BJ (cell line): ENCODE results near the gene MED19. TPM values are rescaled to one million over a fixed set of nuclear protein-coding genes. Genes with fewer than 3 reads are reported as not detected.
A peak's percentile ranks its signal among the peaks of the same experiment; 100 is the strongest.

Source experiments
- CTCF ChIA-PET: fragments of 350-600 bp; formaldehyde crosslinking; extraction: SDS; loops from one replicate; lab custom pipeline; 2021; ENCODE audit warnings: antibody characterized with exemption, inconsistent platforms; lab: Yijun Ruan, JAX
- POLR2A ChIA-PET: fragments of 300-600 bp; sonication (Branson Sonifier 250); formaldehyde crosslinking; extraction: SDS; loops from one replicate; lab custom pipeline; 2021; ENCODE audit warnings: antibody characterized with exemption; lab: Charles Lee
- DNase-seq: peaks from one replicate; pipeline ENCODE4 v3.0.0-alpha.2; 2011; ENCODE audit warnings: low read depth
- H3K27me3 ChIP-seq: 2 replicates; pipeline ENCODE4 v1.6.0; 2011; ENCODE audit warnings: low read length; ENCODE audit not compliant: control insufficient read depth, insufficient read depth
- H3K36me3 ChIP-seq: 2 replicates; pipeline ENCODE4 v1.5.1; 2011; ENCODE audit warnings: low read length; ENCODE audit not compliant: control insufficient read depth, insufficient read depth
- H3K4me3 ChIP-seq: 2 replicates; pipeline ENCODE4 v1.5.1; 2011; ENCODE audit warnings: low read depth, mild to moderate bottlenecking, control low read depth, low read length
- CTCF ChIP-seq: IDR thresholded peaks from 2 replicates; pipeline ENCODE4 v1.5.1; 2011; ENCODE audit warnings: low read depth, mild to moderate bottlenecking, control low read depth, inconsistent platforms, low read length, moderate library complexity; ENCODE audit not compliant: insufficient read depth
- polyA minus RNA-seq: library from RNA; depleted of rRNA, polyadenylated mRNA; stranded (reverse); fragments of >200 nt; gene quantifications from 2 replicates; pipeline ENCODE4 v1.2.3, GENCODE V29; 2011; rRNA and poly(A)+ RNA removed
- polyA plus RNA-seq: library from polyadenylated mRNA; depleted of rRNA; stranded (reverse); fragments of >200 nt; gene quantifications from 2 replicates; pipeline ENCODE4 v1.2.3, GENCODE V29; 2011; rRNA removed

Gene MED19
- polyA plus RNA-seq (25.9 and 28.4 TPM in 2 replicates), polyA minus RNA-seq (5.3 and 8.1 TPM in 2 replicates)

GRCh38 chr11:57711414-57712255 lies at the start of gene MED19:
TSS of gene MED19 (minus strand) at chr11:57712215. CDS start at chr11:57712179, 36 bp downstream.
- DNase-seq, result peak; percentile 19
- ChIA-PET POLR2A (interaction anchor here (0.5 to 1.0 kb wide), 4 partner anchors 29 to 401 kb away, joined by 3 to 6 read pairs (median 4); partner anchors contain the start of gene SELENOH), CTCF (interaction anchor here (1.1 kb wide), 1 partner anchor 89 kb away, joined by 6 read pairs; no protein-coding TSS in a partner anchor)
- Histone ChIP-seq H3K4me3 (peak within 1 kb of the TSS; percentile 92), H3K36me3 (no peaks in the 10 kb centered on the region; the same call in 1 of the 2 replicates), H3K27me3 (no peaks in the 10 kb centered on the region)
- TF ChIP-seq CTCF, result no peak

DNA sequence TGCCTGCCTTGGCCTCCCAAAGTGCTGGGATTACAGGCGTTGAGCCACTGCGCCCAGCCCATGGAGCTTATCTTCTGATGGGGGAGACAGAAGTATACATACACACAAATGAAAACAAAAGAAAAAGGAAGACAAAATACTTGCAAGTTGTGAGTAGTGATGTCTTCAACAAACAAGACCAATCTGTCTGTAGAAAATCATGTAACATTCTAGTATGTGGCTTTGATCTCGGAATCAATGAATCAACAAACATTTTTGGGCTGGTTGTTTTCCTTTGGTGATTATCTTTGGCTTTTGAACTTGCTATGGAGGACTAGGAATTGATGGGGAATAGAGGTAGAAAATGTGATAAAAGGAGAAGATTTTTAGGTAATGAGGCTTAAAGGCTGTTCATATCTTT lies 46.2 kb upstream of the MED19 start:
- TF ChIP-seq CTCF, result no peak
- ChIA-PET POLR2A (no interaction called here), CTCF (interaction anchor here (0.6 to 12.1 kb wide), 4 partner anchors 27 to 754 kb away, joined by 3 to 137 read pairs (median 5); no protein-coding TSS in a partner anchor)
- DNase-seq, result no peak
- H3K4me3 ChIP-seq, result no peak overlapping the region
- H3K27me3 ChIP-seq, result no peaks in the 10 kb centered on the region
- H3K36me3 ChIP-seq, result no peaks in the 10 kb centered on the region

GRCh38 chr11:57752954-57753353 lies 40.9 kb upstream of the MED19 start:
- TF ChIP-seq CTCF, result no peak
- Histone ChIP-seq H3K27me3 (no peaks in the 10 kb centered on the region), H3K4me3 (no peak overlapping the region), H3K36me3 (no peaks in the 10 kb centered on the region)
- DNase-seq, result no peak
- ChIA-PET CTCF (interaction anchor here (0.6 to 3.5 kb wide), 2 partner anchors 33 to 49 kb away, joined by 3 to 43 read pairs; no protein-coding TSS in a partner anchor), POLR2A (no interaction called here)

DNA sequence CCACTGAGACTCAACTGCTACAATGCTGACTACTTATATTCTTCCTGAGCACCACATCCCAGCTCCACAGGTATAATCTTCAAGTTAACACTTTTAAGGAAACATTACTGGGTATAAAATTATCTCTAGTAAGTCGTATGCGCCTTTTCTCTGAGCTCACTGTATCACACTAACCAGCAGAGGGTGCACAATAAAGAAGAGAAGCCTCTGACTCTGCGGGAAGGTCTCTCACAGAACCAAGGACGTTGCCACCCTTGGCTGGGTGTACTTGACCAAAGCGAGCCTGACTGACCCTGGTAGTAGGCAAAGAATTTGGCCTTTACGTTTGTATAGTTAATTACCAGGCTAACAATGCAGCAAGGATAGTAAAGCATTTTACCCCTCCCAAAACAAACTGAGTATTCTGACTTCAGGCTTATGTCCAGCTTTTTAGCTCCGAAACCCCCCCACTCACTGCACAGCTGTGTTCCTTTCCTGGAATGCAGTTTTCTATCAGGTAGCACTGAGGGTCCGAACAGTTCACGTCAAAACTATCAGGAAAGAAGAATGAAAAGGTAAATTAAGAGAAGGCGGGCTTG lies 39.8 kb upstream of the MED19 start, which contains the start of gene BTBD18:
TSS of gene BTBD18 (minus strand) at position 144 of the 578 bp plus-strand sequence. CDS start 631 bp downstream, outside the sequence.
- ChIA-PET POLR2A (interaction anchor here (1.0 kb wide), 1 partner anchor 49 kb away, joined by 3 read pairs; no protein-coding TSS in a partner anchor), CTCF (interaction anchor here (0.6 to 3.5 kb wide), 9 partner anchors 9 to 754 kb away, joined by 3 to 43 read pairs (median 3); partner anchors contain the start of gene CTNND1)
- TF ChIP-seq CTCF, result peak; percentile 60
- no peaks in the 10 kb centered on the region for H3K36me3 ChIP-seq
- no peak within 1 kb of the TSS for H3K4me3 ChIP-seq
- no peaks in the 10 kb centered on the region for H3K27me3 ChIP-seq
- DNase-seq, result no peak
